ENCODE results near the gene FBXO48. TPM values are rescaled to one million over a fixed set of nuclear protein-coding genes. Genes with fewer than 3 reads are reported as not detected.
A peak's percentile ranks its signal among the peaks of the same experiment; 100 is the strongest.

The FBXO48 gene
- total RNA-seq, 1 experiment from 2014 or later = 0.74 TPM

GRCh38 chr2:68487773-68488355, 20.8 kb upstream of the FBXO48 start:
- ChIA-PET POLR2A (no interaction called here), CTCF (interaction anchor here (0.6 to 1.4 kb wide), 8 partner anchors 20 to 1204 kb away, joined by 3 to 11 read pairs (median 10); partner anchors contain the start of genes APLF and FBXO48)
- intact Hi-C loops (cut with micrococcal nuclease; ENCODE audit: unreplicated experiment) = loop anchor here (5.0 kb wide), 1 partner anchor 224 kb away; no protein-coding TSS in a partner anchor
- ATAC-seq (no peak), DNase-seq (ENCODE audit: low read depth, low spot score) (no peak)
- H3K4me3 ChIP-seq (ENCODE audit: low read depth in 2 of 2, low read length in 2 of 2) = no peak overlapping the region
- H3K27me3 ChIP-seq (ENCODE audit: control insufficient read depth, insufficient read depth, low read length) = no peaks in the 10 kb centered on the region
- no TSS peak for BruUV-seq (replicated peaks)
- H3K36me3 ChIP-seq (ENCODE audit: control insufficient read depth, insufficient read depth, low read length) = no peaks in the 10 kb centered on the region
- no peaks in the 10 kb centered on the region for H3K9me3 ChIP-seq (ENCODE audit: control insufficient read depth, insufficient read depth, low read depth, low read length)
- H3K4me1 ChIP-seq (ENCODE audit: control insufficient read depth, insufficient read depth, low read length) = no peaks in the 10 kb centered on the region
- H3K27ac ChIP-seq (ENCODE audit: low read length) = no peak overlapping the region
- in situ Hi-C loops (cut with HindIII; ENCODE audit: low pct_unique_long_range_greater_than_20kb, low sequenced_read_pairs) = no loop called here
- TF ChIP-seq, protein P1, sequence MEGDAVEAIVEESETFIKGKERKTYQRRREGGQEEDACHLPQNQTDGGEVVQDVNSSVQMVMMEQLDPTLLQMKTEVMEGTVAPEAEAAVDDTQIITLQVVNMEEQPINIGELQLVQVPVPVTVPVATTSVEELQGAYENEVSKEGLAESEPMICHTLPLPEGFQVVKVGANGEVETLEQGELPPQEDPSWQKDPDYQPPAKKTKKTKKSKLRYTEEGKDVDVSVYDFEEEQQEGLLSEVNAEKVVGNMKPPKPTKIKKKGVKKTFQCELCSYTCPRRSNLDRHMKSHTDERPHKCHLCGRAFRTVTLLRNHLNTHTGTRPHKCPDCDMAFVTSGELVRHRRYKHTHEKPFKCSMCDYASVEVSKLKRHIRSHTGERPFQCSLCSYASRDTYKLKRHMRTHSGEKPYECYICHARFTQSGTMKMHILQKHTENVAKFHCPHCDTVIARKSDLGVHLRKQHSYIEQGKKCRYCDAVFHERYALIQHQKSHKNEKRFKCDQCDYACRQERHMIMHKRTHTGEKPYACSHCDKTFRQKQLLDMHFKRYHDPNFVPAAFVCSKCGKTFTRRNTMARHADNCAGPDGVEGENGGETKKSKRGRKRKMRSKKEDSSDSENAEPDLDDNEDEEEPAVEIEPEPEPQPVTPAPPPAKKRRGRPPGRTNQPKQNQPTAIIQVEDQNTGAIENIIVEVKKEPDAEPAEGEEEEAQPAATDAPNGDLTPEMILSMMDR (IDR thresholded peaks at IDR 0.05) = peak; percentile 39; the same call in 1 of the 2 replicates
- TF ChIP-seq, protein P2, sequence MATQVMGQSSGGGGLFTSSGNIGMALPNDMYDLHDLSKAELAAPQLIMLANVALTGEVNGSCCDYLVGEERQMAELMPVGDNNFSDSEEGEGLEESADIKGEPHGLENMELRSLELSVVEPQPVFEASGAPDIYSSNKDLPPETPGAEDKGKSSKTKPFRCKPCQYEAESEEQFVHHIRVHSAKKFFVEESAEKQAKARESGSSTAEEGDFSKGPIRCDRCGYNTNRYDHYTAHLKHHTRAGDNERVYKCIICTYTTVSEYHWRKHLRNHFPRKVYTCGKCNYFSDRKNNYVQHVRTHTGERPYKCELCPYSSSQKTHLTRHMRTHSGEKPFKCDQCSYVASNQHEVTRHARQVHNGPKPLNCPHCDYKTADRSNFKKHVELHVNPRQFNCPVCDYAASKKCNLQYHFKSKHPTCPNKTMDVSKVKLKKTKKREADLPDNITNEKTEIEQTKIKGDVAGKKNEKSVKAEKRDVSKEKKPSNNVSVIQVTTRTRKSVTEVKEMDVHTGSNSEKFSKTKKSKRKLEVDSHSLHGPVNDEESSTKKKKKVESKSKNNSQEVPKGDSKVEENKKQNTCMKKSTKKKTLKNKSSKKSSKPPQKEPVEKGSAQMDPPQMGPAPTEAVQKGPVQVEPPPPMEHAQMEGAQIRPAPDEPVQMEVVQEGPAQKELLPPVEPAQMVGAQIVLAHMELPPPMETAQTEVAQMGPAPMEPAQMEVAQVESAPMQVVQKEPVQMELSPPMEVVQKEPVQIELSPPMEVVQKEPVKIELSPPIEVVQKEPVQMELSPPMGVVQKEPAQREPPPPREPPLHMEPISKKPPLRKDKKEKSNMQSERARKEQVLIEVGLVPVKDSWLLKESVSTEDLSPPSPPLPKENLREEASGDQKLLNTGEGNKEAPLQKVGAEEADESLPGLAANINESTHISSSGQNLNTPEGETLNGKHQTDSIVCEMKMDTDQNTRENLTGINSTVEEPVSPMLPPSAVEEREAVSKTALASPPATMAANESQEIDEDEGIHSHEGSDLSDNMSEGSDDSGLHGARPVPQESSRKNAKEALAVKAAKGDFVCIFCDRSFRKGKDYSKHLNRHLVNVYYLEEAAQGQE (IDR thresholded peaks at IDR 0.05; ENCODE audit: insufficient read depth in 1 of 2, low read depth in 2 of 2, low read length in 1 of 2) = no peak

- BruUV-seq (replicated peaks) = no TSS peak
- DNase-seq (ENCODE audit: low read depth, low spot score) (no peak), ATAC-seq (no peak)
Measured at GRCh38 chr2:68483011-68483410, 15.9 kb upstream of the FBXO48 start.

More at GRCh38 chr2:68483011-68483410, 15.9 kb upstream of the FBXO48 start:
- no peaks in the 10 kb centered on the region for H3K9me3 ChIP-seq (ENCODE audit: control insufficient read depth, insufficient read depth, low read depth, low read length)
- ChIA-PET POLR2A (no interaction called here), CTCF (no interaction called here)
- in situ Hi-C loops (cut with HindIII; ENCODE audit: low pct_unique_long_range_greater_than_20kb, low sequenced_read_pairs) (no loop called here), intact Hi-C loops (cut with micrococcal nuclease; ENCODE audit: unreplicated experiment) (no loop called here)
- H3K4me1 ChIP-seq (ENCODE audit: control insufficient read depth, insufficient read depth, low read length) = no peaks in the 10 kb centered on the region
- H3K27ac ChIP-seq (ENCODE audit: low read length) = no peak overlapping the region
- TF ChIP-seq POLR2AphosphoS5 (IDR thresholded peaks at IDR 0.05; ENCODE audit: low read depth, low read length) (no peak), TCF7L2 (IDR thresholded peaks at IDR 0.05; ENCODE audit: low read depth, low read length) (no peak), SIN3A (IDR thresholded peaks at IDR 0.05; ENCODE audit: borderline replicate concordance, insufficient read depth, low read depth, low read length) (no peak)
- TF ChIP-seq, protein P1 (IDR thresholded peaks at IDR 0.05) = no peak
- no peaks in the 10 kb centered on the region for H3K27me3 ChIP-seq (ENCODE audit: control insufficient read depth, insufficient read depth, low read length)
- no peaks in the 10 kb centered on the region for H3K36me3 ChIP-seq (ENCODE audit: control insufficient read depth, insufficient read depth, low read length)
- H3K4me3 ChIP-seq (ENCODE audit: low read depth in 2 of 2, low read length in 2 of 2) = no peak overlapping the region

All from Panc1 (cell line).